ENCODE data around the gene REG4.

GRCh38 chr1:119834990-119835389 lies 23.7 kb upstream of the REG4 start:
- TF ChIP-seq EZH2 (IDR thresholded peaks at IDR 0.05; ENCODE audit: borderline replicate concordance) (no peak), CTCF (IDR thresholded peaks at IDR 0.05; ENCODE audit: poor library complexity) (no peak), EZH2phosphoT487 (IDR thresholded peaks at IDR 0.05; ENCODE audit: low read depth, severe bottlenecking, unreplicated experiment) (no peak)
